ENCODE data around the gene ENTPD3. TPM values are rescaled to one million over a fixed set of nuclear protein-coding genes. Genes with fewer than 3 reads are reported as not detected.

The ENTPD3 gene
- total RNA-seq, 3 donors from 2014 or later (not counting 1 experiment from before 2014, with no cell fraction given): not detected

GRCh38 chr3:40382617-40382979, 4.4 kb upstream of the ENTPD3 start:
- H3K9me3 Mint-ChIP-seq: peaks cover 0 to 2% of the 10 kb centered on the region in 2 donors
- no peak overlapping the region for H3K4me3 Mint-ChIP-seq
- no peak overlapping the region for H3K27ac Mint-ChIP-seq
- DNase-seq: no peak
- no peaks in the 10 kb centered on the region for H3K36me3 Mint-ChIP-seq
- Histone ChIP-seq H3K9me3 (ENCODE audit: control insufficient read depth, insufficient read depth, low read length) (no peaks in the 10 kb centered on the region), H3K4me1 (ENCODE audit: control insufficient read depth, insufficient read depth, low read length) (peaks cover 5% of the 10 kb centered on the region), H3K27ac (ENCODE audit: low read length) (no peak overlapping the region), H3K36me3 (ENCODE audit: control insufficient read depth, insufficient read depth, low read length) (no peaks in the 10 kb centered on the region), H3K4me3 (ENCODE audit: low read length) (no peak overlapping the region), H3K27me3 (ENCODE audit: control insufficient read depth, insufficient read depth, low read length) (peaks cover 4% of the 10 kb centered on the region)
- WGBS (ENCODE audit: insufficient coverage): 92% methylated on average over 2 of the region's 2 CpGs
- no peak for TF ChIP-seq CTCF (IDR thresholded peaks at IDR 0.05)
- peaks cover 20 to 22% of the 10 kb centered on the region in 2 donors for H3K27me3 Mint-ChIP-seq (ENCODE audit: low read depth in 2 of 2)
- no peak for ATAC-seq
- intact Hi-C loops (cut with micrococcal nuclease): no loop called here
- H3K4me1 Mint-ChIP-seq: peaks cover 11% of the 10 kb centered on the region in 2 donors

GRCh38 chr3:40386213-40386612, 771 bp upstream of the ENTPD3 start:
- no peaks in the 10 kb centered on the region for H3K9me3 ChIP-seq (ENCODE audit: control insufficient read depth, insufficient read depth, low read length)
- ATAC-seq: no peak
- intact Hi-C loops (cut with micrococcal nuclease): no loop called here
- peaks cover 5% of the 10 kb centered on the region for H3K4me1 ChIP-seq (ENCODE audit: control insufficient read depth, insufficient read depth, low read length)
- no peak for DNase-seq
- Mint-ChIP-seq H3K4me3 (peak overlapping the region; percentile 76), H3K36me3 (no peaks in the 10 kb centered on the region), H3K9me3 (no peaks in the 10 kb centered on the region), H3K27ac (no peak overlapping the region), H3K4me1 (peaks cover 11% of the 10 kb centered on the region in 2 donors), H3K27me3 (ENCODE audit: low read depth in 2 of 2) (peaks cover 22 to 31% of the 10 kb centered on the region in 2 donors)
- H3K27ac ChIP-seq (ENCODE audit: low read length): no peak overlapping the region
- H3K36me3 ChIP-seq (ENCODE audit: control insufficient read depth, insufficient read depth, low read length): no peaks in the 10 kb centered on the region
- H3K4me3 ChIP-seq (ENCODE audit: low read length): no peak overlapping the region
- WGBS (ENCODE audit: insufficient coverage): 92% methylated on average over 3 of the region's 3 CpGs
- no peak for TF ChIP-seq CTCF (IDR thresholded peaks at IDR 0.05)
- peaks cover 4% of the 10 kb centered on the region for H3K27me3 ChIP-seq (ENCODE audit: control insufficient read depth, insufficient read depth, low read length)

GRCh38 chr3:40387895-40388254, 891 bp downstream of the ENTPD3 start:
- peaks cover 4% of the 10 kb centered on the region for H3K27me3 ChIP-seq (ENCODE audit: control insufficient read depth, insufficient read depth, low read length)
- no peak overlapping the region for H3K4me3 ChIP-seq (ENCODE audit: low read length)
- H3K36me3 ChIP-seq (ENCODE audit: control insufficient read depth, insufficient read depth, low read length): no peaks in the 10 kb centered on the region
- Mint-ChIP-seq H3K9me3 (no peaks in the 10 kb centered on the region), H3K4me1 (peaks cover 11% of the 10 kb centered on the region in 2 donors), H3K27me3 (ENCODE audit: low read depth in 2 of 2) (peaks cover 18 to 29% of the 10 kb centered on the region in 2 donors), H3K36me3 (no peaks in the 10 kb centered on the region), H3K27ac (no peak overlapping the region), H3K4me3 (no peak overlapping the region)
- ATAC-seq (no peak), DNase-seq (no peak)
- H3K9me3 ChIP-seq (ENCODE audit: control insufficient read depth, insufficient read depth, low read length): no peaks in the 10 kb centered on the region
- TF ChIP-seq CTCF (IDR thresholded peaks at IDR 0.05): no peak
- H3K4me1 ChIP-seq (ENCODE audit: control insufficient read depth, insufficient read depth, low read length): peaks cover 5% of the 10 kb centered on the region
- intact Hi-C loops (cut with micrococcal nuclease): no loop called here
- H3K27ac ChIP-seq (ENCODE audit: low read length): no peak overlapping the region
- WGBS (ENCODE audit: insufficient coverage): 87% methylated on average over 10 of the region's 10 CpGs

- H3K9me3 Mint-ChIP-seq: no peaks in the 10 kb centered on the region
- Histone ChIP-seq H3K9me3 (ENCODE audit: control insufficient read depth, insufficient read depth, low read length) (no peaks in the 10 kb centered on the region), H3K27me3 (ENCODE audit: control insufficient read depth, insufficient read depth, low read length) (no peaks in the 10 kb centered on the region), H3K36me3 (ENCODE audit: control insufficient read depth, insufficient read depth, low read length) (no peaks in the 10 kb centered on the region), H3K27ac (ENCODE audit: low read length) (no peak overlapping the region), H3K4me1 (ENCODE audit: control insufficient read depth, insufficient read depth, low read length) (no peaks in the 10 kb centered on the region), H3K4me3 (ENCODE audit: low read length) (no peak overlapping the region)
- intact Hi-C loops (cut with micrococcal nuclease): no loop called here
- H3K36me3 Mint-ChIP-seq: peaks cover 7% of the 10 kb centered on the region
- H3K4me1 Mint-ChIP-seq: no peaks in the 10 kb centered on the region
- WGBS (ENCODE audit: insufficient coverage): 80% methylated on average over 5 of the region's 5 CpGs
- no peak for ATAC-seq
- TF ChIP-seq CTCF (IDR thresholded peaks at IDR 0.05): no peak
- H3K27ac Mint-ChIP-seq: no peak overlapping the region
- no peak overlapping the region for H3K4me3 Mint-ChIP-seq
- DNase-seq: no peak
- no peaks in the 10 kb centered on the region for H3K27me3 Mint-ChIP-seq (ENCODE audit: low read depth in 2 of 2)
Measured at GRCh38 chr3:40396406-40396805, 9.4 kb downstream of the ENTPD3 start.
